Stimulated activated CD8-positive, alpha-beta memory T cell treated with anti-CD3 and anti-CD28 coated beads, Interleukin-7, amount 100 ng/mL, for 24 hours (primary cell): Measurements from ENCODE around the gene SEMA4D.
"Not testable (repeated sequence)": the region's sequence is repeated elsewhere in the genome, so short reads cannot be mapped to it uniquely, and the experiment has no call there.

Source experiments
- DNase-seq: peaks from one replicate; pipeline ENCODE4 v3.0.0-alpha.2; 2020; ENCODE audit warnings: low read depth

Gene SEMA4D

DNA sequence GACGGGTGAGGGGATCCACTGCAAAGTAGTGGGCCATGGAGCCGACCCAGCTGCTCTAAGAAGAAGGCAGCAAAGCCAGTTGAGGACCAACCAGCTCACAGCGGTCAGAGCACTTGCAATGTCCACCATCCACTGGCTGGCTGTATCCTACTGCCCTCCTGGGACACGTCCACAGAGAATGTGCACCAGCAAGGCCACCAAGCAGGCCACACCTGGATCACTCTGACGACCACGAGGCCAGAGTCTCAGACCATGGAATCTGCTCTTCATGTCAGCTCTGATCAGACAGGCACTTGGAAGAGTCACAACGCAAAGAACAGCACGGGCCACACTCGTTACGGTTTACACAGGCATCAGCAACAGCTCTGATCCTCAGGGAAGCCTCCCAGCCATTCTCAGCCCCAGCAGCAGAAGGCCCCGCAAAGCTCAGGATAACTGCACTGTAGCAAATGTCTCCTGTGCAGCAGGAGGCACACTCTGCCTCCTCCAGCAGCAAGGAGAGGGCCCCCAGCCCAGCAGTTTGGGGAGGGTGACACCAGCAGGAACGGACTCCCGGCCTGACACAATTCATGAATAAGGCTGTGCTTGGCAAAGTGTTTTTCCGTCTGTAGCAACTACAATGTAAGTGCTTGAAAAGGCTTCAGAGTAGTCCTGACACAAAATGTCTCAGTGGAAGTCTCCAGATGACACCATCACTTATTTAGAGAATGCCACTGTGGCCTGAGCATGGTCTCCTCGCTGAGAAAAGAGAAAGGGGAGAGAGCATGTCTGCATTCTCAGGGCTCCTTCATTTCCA lies 15.7 kb downstream of the SEMA4D start:
- no peak for DNase-seq

DNA sequence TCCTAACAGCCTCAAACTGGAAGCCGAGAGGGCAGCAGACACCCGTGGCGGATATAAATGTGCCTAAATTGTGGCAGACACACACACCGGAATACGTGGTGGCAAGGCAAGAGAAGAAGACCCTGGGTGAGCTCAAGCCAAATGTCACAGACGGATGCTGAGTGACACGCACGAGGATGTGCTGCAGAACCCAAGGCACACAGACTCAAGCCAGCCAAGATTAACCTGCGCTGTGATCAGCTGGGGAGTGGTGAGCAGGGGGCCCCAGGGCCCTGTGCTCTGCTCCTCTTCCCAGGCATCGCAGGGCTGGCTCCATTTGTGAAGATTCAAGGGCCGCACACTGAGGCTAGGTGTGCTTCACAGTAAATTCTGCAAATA lies 16.4 kb downstream of the SEMA4D start:
- no peak for DNase-seq

DNA sequence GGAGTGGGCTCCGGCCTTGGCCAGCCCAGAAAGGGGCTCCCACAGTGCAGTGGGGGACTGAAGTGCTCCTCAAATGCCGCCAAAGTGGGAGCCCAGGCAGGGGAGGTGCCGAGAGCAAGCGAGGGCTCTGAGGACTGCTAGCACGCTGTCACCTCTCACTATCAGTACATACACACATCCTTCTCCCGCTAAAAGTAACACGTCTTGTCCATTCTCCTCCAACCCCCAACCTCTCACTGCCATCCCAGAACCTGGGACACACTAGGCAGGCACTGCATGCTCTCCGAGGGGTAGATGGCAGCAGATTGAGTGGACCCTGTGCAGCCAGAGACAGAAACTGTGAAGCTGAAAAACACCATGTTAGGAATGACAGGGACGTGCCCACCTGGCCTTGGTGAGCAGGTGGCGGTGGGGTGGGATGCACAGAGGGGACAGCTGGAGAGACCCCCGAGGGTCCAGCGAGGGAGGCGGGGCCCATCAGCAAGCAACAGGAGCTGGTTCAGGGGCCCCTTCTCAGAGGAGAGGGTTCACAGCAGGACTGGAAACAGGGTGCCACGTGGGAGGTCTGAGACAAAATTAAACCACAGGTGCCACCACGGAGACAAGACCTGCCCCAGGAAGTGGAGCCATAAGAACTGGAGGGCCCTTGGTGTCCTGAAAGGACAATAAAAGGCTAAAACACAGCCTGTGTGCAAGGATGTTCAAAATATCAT lies 16.9 kb downstream of the SEMA4D start:
- DNase-seq: no peak

DNA sequence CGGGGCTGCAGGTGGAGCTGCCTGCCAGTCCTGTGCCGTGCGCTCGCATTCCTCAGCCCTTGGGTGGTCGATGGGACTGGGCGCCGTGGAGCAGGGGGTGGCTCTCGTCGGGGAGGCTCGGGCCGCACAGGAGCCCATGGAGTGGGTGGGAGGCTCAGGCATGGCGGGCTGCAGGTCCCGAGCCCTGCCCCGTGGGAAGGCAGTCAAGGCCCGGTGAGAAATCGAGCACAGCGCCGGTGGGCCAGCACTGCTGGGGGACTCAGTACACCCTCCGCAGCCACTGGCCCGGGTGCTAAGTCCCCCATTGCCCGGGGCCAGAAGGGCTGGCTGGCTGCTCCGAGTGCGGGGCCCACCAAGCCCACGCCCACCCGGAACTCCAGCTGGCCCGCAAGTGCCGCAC lies 17.5 kb downstream of the SEMA4D start:
- not testable (repeated sequence) for DNase-seq

DNA sequence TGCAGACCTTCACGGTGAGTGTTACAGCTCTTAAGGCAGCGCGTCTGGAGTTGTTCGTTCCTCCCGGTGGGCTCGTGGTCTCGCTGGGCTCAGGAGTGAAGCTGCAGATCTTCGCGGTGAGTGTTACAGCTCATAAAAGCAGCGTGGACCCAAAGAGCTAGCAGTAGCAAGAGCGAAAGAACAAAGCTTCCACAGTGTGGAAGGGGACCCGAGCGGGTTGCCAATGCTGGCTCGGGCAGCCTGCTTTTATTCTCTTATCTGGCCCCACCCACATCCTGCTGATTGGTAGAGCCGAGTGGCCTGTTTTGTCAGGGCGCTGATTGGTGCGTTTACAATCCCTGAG lies 18.3 kb downstream of the SEMA4D start:
- not testable (repeated sequence) for DNase-seq

DNA sequence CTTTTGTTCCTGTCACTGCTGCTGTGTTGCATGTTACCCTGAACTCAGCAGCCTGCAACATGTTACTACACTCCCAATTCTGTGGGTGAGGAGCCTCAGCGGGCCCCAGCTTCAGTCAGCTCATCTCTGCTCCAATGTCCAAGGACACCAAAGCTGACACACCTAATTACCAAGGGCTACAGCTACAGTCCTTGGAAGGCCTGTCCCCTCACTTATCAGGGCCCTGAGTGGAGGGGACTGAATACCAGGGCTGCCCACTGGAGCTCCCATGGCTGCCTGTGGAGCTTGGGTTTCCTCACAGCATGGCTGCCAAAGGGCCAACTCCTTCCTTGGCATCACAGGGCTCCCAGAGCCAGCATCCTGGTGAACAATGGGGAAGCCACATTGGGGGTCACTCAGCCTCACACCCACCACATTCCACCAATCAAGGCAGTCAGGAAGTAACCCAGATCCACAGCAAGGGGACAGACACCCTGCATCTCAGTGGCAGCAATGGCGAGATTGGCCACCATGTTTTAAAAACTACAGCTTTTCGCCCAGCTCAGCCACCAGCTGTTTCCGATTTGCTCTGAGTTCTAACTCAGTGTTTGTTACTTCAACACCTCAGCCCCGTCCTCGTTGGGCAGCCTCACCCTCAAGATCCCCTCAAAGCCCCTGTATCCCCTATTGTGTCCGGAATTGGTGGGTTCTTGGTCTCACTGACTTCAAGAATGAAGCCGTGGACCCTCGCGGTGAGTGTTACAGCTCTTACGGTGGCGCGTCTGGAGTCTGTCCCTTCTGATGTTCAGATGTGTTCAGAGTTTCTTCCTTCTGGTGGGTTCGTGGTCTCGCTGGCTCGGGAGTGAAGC lies 18.9 kb downstream of the SEMA4D start:
- no peak for DNase-seq

DNA sequence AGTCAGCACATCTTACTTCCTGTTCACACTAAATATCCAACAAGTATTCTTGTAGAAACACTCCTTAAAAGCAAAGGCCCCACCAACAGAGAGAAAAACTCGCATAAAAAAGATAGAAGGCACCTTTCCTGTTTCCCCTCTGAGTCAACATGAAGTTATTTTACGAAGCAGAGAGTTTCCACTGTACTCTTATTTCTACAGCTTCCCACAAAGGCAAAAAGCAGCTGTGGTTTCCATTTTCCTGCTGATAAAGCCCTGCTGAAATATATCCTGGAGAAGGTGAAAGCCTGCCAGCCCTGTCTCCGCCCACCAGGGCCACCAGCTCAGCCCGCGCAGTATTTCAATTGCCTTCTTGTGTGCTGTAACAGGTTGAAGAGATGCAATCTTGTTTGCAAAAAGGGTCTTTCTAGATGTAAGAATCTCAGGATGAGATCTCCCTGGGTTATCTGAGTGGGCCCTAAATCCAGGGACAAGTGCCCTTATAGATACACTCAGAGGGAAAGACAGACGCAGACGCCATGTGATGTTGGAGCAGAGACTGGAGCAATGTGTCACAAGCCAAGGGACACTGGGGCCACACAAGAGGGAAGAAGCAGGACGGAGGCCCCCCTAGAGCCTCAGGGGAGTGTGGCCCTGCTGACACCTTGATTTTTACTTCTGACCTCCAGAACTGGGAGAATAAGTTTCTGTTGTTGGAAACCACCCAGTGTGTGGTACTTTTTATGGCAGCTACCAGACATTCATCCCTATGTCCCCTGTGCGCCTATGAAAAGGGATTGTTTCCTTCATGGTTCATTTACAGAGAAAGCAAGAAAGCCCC lies 19.9 kb downstream of the SEMA4D start:
- no peak for DNase-seq

DNA sequence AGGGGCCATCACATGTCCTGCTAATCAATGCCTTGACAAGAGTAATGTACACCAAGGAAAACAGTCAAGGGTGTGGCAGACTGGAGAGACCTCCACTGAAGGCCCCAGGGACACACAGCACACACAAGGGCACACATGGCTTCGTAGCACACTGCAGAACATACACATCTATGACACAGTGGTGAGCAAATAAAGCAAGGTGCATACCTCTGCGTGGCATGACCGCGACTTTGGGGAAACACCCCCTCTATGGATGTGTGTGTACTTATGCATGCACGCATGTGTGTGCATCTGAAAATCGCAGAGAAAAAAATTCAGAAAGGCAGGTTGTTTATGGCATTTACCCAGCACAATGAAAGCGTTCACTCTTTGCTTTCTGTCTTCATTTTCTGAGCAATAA lies 20.5 kb downstream of the SEMA4D start:
- DNase-seq: no peak

DNA sequence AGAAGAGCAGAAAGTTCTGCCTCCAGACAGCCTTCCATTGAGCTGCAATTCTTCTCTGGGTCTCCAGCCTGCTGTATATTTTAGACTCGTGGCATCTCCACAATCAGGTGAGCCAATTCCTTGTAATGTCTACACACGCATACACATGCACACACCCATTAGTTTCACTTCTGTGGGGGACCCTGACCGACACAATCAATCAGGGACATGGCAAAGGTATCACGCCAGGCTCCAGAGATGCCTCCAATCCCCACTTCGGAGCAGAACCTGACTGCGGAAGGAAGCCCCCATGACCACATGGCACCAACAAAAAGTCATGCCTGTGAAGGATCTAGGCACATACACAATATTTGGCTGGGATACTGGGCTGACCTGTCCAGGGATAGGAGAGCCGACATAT lies 21.4 kb downstream of the SEMA4D start:
- DNase-seq: no peak

DNA sequence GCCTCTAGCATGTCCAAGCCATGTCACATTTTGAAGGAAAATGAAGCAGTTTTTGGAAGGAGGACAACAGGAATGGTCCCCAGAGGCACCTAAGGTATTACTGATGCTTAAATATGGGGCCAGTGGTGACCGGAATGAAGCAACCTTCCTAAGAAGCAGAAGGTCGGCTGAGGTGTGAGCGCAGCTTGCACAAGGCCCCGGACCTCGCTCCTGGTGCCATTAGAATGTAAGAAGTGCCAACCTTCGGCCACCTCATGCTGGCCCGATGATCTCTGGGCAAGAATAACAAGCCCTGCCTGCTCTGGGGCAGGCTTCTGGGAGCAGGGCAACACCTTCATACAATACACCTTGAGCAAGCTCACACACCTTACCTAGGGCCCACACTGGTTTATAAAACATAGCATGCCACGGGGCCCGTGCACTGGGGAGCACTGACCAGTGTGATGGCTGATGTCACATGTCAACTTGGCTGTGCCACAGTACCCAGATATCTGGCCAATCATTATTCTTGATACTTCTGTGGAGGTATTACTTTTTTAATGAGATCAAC lies 21.9 kb downstream of the SEMA4D start:
- DNase-seq: no peak

DNA sequence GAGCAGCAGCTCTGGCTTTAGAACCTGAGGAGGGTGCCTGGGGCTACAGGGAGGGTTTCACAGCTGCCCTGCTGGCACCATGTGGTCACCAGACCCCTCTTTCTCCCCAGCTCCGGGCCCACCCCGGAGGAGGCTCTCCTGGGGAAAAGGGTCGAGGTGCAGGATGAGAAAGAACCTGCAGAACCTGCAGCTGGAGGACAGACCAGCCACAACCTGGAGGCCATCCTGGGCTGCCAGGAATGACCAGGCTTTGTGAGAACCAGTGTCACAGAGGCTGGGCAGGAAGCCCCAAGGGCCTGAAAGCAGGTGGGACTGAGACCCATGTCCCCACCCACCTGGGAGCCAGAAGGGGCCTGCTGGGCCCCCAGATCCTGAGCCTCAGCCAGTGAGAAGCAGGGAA lies 23.0 kb downstream of the SEMA4D start:
- no peak for DNase-seq

DNA sequence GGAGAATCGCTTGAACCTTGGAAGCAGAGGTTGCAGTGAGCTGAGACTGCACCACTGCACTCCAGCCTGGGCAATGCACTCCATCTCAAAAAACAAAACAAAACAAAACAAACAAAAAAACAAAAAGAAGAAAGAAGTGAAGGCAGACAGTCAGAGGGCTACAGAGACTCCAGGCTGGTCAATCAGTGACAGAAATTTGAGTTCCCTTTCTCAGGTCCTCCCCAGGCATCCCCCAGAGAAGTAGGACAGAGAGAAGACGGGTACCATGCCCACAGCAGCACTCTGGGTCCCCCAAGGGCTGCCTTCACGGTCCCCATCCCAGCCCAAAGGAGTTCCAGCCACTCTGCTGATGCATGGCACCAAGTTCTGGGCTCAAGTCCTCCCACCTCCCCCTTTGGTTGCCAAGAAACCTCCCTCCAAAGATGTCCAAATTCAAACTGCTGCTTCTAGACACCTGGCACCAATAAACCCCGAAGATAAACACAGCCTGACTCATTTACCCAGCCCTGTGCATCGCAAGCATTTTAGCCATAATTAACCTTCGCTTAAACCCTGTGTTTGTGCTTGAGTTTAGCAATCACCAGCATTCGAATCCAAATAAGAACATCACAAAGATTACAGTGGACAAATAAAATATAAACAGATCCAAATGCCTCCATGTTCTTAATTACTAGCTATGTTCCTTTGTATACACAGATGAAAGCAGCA lies 24.0 kb downstream of the SEMA4D start:
- DNase-seq: no peak

DNA sequence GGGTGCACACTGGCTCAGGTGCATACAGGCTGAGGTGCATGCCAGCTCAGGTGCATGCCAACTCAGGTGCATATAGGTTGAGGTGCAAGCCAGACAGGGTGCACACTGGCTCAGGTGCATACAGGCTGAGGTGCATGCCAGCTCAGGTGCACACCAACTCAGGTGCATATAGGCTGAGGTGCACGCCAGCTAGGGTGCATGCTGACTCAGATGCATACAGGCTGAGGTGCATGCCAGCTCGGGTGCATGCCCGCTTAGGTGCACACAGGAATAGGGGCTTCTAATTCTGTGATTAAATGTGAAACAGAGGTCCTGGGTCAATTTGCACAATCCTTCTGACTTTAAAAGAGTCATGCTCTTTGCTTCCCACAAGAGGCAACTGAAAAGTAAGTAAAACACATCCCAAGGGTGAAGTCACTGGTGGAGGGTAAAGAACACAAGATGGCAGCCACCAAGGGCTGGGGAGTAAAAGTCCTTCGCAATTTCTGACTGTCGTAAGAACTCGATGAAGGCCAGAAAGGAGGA lies 26.1 kb downstream of the SEMA4D start:
- DNase-seq: not testable (repeated sequence)

DNA sequence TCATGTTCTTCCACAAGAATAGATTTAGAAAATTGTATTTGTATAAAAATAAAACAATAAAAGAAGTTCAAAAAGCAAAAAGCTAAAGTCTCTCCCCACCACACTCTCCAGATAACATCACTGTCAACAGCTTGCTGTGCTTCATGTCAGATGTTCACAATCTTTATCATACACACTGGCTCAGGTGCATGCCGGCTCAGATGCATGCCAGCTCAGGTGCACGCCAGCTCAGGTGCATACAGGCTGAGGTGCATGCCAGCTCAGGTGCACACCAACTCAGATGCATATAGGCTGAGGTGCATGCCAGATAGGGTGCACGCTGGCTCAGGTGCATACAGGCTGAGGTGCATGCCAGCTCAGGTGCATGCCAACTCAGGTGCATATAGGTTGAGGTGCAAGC lies 26.5 kb downstream of the SEMA4D start:
- no peak for DNase-seq

DNA sequence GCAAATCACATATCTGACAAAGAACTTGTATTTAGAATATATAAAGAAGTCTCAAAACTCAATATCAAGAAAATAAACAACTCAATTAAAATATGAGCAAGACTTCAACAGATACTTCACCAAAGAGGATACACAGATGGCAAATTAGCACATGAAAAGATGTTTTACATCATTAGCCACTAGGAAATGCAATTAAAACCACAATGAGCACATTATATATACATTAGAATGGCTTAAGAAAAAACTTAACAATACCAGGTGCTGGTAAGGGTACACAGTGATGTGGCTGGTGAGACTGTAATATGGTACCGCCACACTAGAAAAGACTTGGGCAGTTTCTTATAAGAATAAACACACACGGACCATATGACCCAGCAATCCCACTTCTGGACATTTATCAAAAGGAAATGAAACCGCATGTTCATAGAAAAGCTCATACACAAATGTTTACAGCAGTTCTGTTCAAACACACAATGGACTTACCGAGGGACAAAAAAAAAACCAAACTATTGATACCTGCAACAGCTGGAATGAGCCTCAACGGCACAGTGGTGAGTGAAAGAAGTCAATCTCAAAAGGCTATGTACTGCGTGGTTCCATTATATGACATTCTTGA lies 27.6 kb downstream of the SEMA4D start:
- DNase-seq: no peak

DNA sequence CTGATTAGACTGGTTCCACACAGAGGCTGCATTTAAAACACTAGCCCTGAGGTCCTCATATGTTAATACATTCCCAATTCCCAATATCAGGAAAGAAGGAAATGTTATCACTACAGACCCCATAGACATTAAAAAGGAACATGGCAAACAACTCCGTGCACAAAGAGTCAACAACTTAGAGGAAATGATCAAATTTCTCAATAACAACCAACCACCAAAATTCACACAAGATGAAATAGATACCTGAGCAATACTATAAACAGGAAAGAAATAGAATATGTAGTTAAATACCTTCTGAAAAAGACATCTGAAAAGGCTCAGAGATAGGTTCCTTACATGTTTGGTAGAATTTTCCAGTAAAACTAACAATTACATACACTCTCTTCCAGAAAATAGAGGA lies 28.9 kb downstream of the SEMA4D start:
- DNase-seq: no peak

DNA sequence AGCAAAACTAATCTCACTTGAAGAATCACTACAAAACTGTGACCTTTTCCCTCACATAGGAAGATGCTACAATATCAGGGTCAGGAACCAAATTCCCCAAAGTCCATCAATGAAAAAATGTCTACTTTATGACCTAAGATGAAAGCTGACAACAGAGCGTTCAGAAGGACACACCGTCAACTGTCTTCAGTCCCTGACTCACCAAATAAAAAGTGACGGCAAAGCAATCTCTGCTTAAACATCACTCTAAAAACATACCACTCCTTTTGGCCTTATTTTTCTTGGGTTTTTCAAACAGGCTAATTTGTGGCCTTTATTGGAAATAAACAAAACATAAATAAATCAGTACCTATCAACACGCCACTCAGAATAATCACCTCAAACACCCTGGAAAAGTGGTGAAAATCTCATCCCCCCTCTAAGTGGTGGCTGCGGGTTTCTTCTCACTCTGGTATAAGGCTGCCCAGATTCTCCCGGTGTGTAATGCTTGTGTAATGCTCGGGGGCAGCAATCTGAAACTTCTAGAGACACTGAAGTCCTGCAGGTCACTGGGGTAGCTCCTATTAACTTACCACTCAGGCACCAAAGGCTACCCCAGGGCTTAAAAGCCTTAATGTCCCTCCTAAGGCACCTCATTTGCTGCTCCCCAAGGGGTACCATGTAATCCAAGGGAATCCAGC lies 29.5 kb downstream of the SEMA4D start:
- no peak for DNase-seq

DNA sequence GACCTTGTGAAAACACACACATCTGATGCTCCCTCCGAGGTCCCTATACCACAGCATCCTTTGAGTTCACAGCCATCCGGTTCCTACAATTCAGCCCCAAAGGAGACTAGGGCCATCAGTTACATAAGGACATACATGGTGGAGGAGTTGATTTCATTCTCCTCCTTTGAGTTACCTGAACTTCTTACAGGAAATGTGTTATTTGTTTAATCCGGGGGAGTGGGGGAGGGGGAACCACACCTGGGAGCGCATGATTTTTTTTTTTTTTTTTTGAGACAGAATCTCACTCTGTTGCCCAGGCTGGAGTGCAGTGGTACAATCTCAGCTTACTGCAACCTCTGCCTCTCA lies 30.7 kb downstream of the SEMA4D start:
- no peak for DNase-seq

DNA sequence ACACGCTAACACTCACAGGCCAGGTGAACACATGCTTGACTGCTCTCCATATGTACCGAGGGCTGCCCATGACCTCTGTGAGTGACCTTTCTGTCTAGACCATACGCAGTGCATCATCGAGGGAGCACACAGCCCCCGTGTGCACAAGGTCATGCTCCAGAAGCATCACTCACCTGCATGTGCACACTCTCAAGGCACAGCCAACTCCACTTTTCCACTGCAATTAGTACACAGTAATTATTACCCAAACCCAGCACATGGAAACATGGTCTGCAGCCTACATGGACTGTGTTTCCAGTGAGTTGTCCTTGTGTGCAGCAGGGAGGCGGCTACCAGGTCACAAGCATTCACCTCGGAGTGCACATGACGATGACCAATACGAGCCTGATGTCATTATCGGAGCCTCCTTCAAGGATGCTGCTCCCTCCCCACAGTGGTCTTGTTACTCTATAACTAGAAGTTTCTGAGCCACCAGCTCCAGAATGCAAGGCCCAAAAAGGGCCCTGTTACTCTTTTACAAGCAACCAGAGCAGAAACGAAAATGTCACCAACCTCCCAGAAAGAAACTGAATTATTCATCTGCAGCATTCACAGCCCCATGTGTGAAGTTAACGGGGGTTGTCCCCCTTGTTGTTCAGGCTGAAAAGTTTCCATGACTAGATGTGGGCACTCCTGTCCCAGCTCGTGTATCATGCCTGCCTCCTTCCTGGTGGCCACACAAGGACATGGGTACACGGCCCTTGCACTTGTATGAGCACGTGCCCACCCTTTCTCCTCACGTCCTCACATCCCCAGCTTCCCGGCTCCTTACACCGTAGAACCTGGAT lies 31.2 kb downstream of the SEMA4D start:
- DNase-seq: no peak
